Smooth muscle cell of the brain vasculature (primary cell): ENCODE measurements around the gene GPRC5B.

Source experiments
- DNase-seq: peaks from one replicate; pipeline ENCODE4 v3.0.0-alpha.2; 2012; ENCODE audit warnings: low read depth, low spot score

The GPRC5B gene

GRCh38 chr16:19898166-19898565, 13.5 kb upstream of the GPRC5B start:
- DNase-seq: no peak

- DNase-seq: no peak
Observed at GRCh38 chr16:19896951-19897350, 12.3 kb upstream of the GPRC5B start.

GRCh38 chr16:19894586-19894985, 9.9 kb upstream of the GPRC5B start:
- no peak for DNase-seq

- no peak for DNase-seq
Observed at GRCh38 chr16:19892902-19893301, 8.3 kb upstream of the GPRC5B start.

GRCh38 chr16:19890901-19891300, 6.3 kb upstream of the GPRC5B start:
- no peak for DNase-seq

- DNase-seq: no peak
Observed at GRCh38 chr16:19888834-19889233, 4.2 kb upstream of the GPRC5B start.

- peak; percentile 57 for DNase-seq
Observed at GRCh38 chr16:19886073-19886941, 1.7 kb upstream of the GPRC5B start.

- no peak for DNase-seq
Observed at GRCh38 chr16:19885451-19886072, 914 bp upstream of the GPRC5B start.

- no peak for DNase-seq
Observed at GRCh38 chr16:19883966-19884485, 622 bp downstream of the GPRC5B start.

GRCh38 chr16:19883296-19883965, 1.2 kb downstream of the GPRC5B start:
- DNase-seq: no peak

GRCh38 chr16:19882646-19883045, 2.0 kb downstream of the GPRC5B start:
- DNase-seq: no peak

GRCh38 chr16:19882186-19882585, 2.5 kb downstream of the GPRC5B start:
- DNase-seq: no peak

- DNase-seq: no peak
Observed at GRCh38 chr16:19881783-19882182, 2.9 kb downstream of the GPRC5B start.

- no peak for DNase-seq
Observed at GRCh38 chr16:19881028-19881427, 3.6 kb downstream of the GPRC5B start.

- DNase-seq: no peak
Observed at GRCh38 chr16:19879241-19879792, 5.3 kb downstream of the GPRC5B start.

- no peak for DNase-seq
Observed at GRCh38 chr16:19878757-19879156, 5.9 kb downstream of the GPRC5B start.

GRCh38 chr16:19876501-19877059, 8.1 kb downstream of the GPRC5B start:
- no peak for DNase-seq

- no peak for DNase-seq
Observed at GRCh38 chr16:19875900-19876299, 8.7 kb downstream of the GPRC5B start.

- no peak for DNase-seq
Observed at GRCh38 chr16:19874851-19875546, 9.6 kb downstream of the GPRC5B start.

- no peak for DNase-seq
Observed at GRCh38 chr16:19874026-19874425, 10.6 kb downstream of the GPRC5B start.

GRCh38 chr16:19872935-19873334, 11.7 kb downstream of the GPRC5B start:
- no peak for DNase-seq
